Subcutaneous adipose tissue (tissue), 4 donors: ENCODE results near the gene MBD3L5. TPM values are rescaled to one million over a fixed set of nuclear protein-coding genes. Genes with fewer than 3 reads are reported as not detected.

Source experiments
- total RNA-seq, 4 donors: library from RNA; depleted of rRNA; stranded (reverse); fragments of >200 nt; gene quantifications; one replicate each; pipeline ENCODE4 v1.1.0, GENCODE V29; 2016
- TF ChIP-seq, protein P1 (sequence below): fragments of 450-650 bp; IDR thresholded peaks from one replicate; pipeline ENCODE4 v1.5.1; 2016; ENCODE audit warnings: low read depth, mild to moderate bottlenecking, control low read depth, antibody characterized with exemption, moderate library complexity

Gene MBD3L5
- total RNA-seq, 4 donors from 2014 or later, result not detected

- TF ChIP-seq, protein P1, sequence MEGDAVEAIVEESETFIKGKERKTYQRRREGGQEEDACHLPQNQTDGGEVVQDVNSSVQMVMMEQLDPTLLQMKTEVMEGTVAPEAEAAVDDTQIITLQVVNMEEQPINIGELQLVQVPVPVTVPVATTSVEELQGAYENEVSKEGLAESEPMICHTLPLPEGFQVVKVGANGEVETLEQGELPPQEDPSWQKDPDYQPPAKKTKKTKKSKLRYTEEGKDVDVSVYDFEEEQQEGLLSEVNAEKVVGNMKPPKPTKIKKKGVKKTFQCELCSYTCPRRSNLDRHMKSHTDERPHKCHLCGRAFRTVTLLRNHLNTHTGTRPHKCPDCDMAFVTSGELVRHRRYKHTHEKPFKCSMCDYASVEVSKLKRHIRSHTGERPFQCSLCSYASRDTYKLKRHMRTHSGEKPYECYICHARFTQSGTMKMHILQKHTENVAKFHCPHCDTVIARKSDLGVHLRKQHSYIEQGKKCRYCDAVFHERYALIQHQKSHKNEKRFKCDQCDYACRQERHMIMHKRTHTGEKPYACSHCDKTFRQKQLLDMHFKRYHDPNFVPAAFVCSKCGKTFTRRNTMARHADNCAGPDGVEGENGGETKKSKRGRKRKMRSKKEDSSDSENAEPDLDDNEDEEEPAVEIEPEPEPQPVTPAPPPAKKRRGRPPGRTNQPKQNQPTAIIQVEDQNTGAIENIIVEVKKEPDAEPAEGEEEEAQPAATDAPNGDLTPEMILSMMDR, result no peak
Measured at GRCh38 chr19:7076151-7076550, 45.8 kb downstream of the MBD3L5 start.

DNA sequence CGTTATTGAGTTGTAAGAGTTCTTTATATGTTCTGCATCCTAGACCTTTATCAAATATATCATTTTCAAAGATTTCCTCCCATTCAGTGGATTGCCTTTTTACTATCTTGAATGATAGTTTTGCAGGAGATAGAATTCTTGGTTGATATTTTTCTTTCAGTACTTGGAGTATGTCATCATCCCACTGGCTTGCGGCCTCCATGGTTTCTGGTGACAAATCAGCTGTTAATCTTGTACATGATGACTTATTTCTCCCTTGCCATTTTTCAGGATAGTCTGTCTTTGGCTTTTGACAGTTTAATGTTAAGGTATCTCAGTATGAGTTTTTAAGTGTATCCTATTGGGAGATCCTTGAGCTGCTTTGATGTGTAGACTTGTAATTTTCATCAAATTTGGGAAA is 47.6 kb downstream of the MBD3L5 start:
- TF ChIP-seq, protein P1, result no peak

Other genes with a start within 250 kb of the MBD3L5 start
- under 1 TPM in 1 of 4 donors, not detected in 3; 0.17 TPM for gene ADGRE1, start 143.0 kb upstream of the MBD3L5 start, total RNA-seq
- not detected for gene MBD3L2B, start 9.1 kb upstream of the MBD3L5 start, total RNA-seq
- gene MBD3L4, start 9.6 kb downstream of the MBD3L5 start, total RNA-seq, result not detected
- not detected for gene MBD3L2, start 18.7 kb downstream of the MBD3L5 start, total RNA-seq
- gene MBD3L3, start 28.1 kb downstream of the MBD3L5 start, total RNA-seq, result not detected
- gene ZNF557, start 39.1 kb downstream of the MBD3L5 start, total RNA-seq, result 1 to 10 TPM; 7.9 to 9.1 (median 8.0) TPM